Stimulated activated CD4-positive, alpha-beta T cell treated with anti-CD3 and anti-CD28 coated beads, Interleukin-15, amount 100 ng/mL, for 24 hours (primary cell): ENCODE measurements around the gene TMEM52B.

ENCODE experiments used
- DNase-seq: peaks from one replicate; pipeline ENCODE4 v3.0.0-alpha.2; 2020

Gene TMEM52B

GRCh38 chr12:10178821-10179220 lies at the start of gene TMEM52B:
TMEM52B (plus strand) TSS chr12:10179032; CDS start chr12:10179575, 543 bp downstream.
- DNase-seq, result no peak

- DNase-seq, result no peak
Observed at GRCh38 chr12:10130042-10130441, 48.8 kb upstream of the TMEM52B start, which contains the start of gene CLEC7A. CLEC7A (minus strand) TSS chr12:10130199; CDS start chr12:10130082, 117 bp downstream.

GRCh38 chr12:10131111-10131690 lies 47.6 kb upstream of the TMEM52B start:
- no peak for DNase-seq

- DNase-seq, result no peak
Observed at GRCh38 chr12:10132850-10133370, 45.9 kb upstream of the TMEM52B start.

DNA sequence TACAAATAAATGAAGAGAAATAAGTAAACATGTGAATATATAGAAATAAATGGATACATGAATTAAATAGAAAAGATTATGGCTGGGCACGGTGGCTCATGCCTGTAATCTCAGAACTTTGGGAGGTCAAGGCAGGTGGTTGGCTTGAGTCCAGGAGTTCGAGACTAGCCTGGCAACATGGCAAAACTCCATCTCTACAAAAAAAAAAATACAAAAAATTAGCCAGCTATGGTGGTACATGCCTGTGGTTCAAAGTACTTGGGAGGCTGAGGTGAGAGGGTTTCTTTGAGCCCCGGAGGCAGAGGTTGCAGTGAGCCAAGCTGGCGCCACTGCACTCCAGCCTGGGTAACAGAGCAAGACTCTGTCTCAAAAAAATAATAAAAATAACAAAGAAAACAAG lies 43.7 kb upstream of the TMEM52B start:
- DNase-seq, result no peak

DNA sequence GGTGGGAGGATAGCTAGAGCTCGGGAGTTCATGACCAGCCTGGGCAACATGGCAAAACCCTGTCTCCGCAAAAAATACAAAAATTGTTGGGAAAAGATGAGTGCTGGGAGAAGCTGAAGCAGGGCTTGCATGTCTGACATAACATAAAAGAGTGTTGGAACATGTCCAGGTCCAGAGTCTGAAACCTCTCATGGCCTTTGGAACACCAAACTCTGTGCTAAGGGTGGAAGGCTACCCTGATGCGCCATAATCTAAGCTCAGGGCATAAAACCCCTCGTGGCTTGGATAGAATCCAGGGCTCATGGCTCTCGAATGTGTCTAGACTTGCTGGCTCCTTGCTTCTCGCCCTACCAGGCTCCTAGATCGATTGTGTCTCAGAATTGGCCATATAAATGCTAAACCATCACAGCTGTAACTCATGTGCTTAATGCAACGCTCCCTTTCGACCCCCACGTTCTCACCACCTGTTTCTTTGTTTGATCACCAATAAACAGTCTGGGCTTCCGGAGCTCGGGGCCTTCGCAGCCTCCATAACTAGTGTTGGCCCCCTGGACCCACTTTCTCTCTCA lies 42.1 kb upstream of the TMEM52B start:
- DNase-seq, result no peak

GRCh38 chr12:10140001-10140400 lies 38.8 kb upstream of the TMEM52B start:
- peak; percentile 54 for DNase-seq

- no peak for DNase-seq
Observed at GRCh38 chr12:10142976-10143589, 35.7 kb upstream of the TMEM52B start.

DNA sequence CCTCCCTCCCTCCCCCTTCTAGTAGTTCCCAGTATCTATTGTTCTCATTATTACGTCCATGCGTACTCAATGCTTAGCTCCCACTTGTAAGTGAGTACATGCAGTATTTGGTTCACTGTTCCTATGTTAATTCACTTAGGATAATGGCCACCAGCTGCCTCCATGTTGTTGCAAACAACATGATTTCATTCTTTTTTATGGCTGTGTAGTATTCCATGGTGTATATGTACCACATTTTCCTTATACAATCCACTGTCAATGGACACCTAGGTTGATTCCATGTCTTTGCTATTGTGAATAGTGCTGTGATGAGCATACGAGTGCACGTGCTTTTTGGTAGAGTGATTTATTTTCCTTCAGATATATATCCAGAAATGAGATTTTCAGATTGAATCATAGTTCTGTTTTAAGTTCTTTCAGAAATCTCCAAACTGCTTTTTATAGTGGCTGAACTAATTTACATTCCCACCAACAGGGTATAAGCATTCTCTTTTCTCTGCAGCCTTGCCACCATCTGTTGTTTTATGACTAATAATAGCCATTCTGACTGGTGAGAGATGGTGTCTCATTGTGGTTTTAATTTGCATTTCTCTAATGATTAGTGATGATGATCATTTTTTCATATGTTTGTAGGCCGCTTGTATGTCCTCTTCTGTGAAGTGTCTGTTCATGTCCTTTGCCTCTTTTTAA lies 31.0 kb upstream of the TMEM52B start:
- DNase-seq, result no peak

GRCh38 chr12:10151621-10152020 lies 27.2 kb upstream of the TMEM52B start:
- DNase-seq, result no peak

DNA sequence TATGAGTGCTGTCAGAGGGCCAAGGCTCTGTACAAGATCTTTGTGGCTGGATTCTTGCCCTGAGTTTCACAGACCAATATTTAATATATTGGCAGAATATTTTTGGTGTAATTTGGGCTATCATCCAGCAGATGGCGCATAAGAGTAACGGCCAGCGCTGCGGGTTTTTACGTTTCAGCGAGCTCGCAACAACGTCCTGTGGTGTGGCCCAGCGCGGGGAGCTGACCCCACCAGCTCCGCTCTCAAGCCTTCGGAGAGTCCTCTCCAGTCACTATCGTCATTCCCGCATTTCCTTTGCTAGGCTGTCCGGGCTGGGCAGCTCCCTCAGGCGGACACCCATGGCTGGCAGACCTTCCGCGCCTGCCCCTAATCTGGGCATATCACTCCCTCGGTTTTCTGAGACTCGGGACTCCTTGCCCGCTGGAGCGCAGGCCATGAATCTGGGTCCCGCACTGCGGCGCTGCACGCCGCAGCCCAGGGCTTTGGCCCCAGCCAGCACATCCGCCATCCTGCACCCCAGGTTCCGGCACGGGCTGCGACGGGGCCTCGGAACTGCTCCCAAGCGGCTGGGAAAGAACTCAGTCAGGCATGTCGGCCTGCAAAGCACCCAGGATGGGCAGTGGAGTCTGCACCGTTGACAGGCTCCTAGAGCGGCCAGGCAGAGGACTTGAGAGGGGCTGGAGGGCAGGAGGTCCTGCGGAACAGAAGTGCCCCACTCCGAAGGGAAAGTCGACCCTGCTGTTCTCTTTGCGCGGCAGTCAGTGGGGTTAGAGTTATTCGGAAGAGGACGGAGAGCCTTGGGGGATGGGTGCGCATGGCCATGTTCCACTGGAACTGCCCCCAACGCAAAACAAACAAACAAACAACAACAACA lies 25.3 kb upstream of the TMEM52B start:
- peak; percentile 55 for DNase-seq

GRCh38 chr12:10154145-10154496 lies 24.7 kb upstream of the TMEM52B start:
- DNase-seq, result no peak

DNA sequence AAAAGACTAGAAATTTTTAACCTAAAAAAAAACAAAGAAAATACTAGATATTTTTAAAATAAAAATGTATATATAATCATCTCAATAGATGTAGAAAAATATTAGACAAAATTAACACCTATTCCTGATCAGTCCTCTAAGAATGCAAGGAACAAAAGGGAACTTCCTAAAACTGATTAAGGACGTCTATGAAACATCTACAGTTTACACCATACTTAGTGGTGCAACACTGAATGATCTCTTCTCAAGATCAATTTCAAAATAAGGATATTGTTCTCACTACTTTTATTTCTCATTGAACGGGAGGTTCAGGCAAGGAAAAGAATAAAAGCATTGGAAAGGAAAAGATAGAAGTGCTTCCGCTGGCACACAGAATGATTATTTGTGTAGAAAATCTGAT lies 22.9 kb upstream of the TMEM52B start:
- no peak for DNase-seq

DNA sequence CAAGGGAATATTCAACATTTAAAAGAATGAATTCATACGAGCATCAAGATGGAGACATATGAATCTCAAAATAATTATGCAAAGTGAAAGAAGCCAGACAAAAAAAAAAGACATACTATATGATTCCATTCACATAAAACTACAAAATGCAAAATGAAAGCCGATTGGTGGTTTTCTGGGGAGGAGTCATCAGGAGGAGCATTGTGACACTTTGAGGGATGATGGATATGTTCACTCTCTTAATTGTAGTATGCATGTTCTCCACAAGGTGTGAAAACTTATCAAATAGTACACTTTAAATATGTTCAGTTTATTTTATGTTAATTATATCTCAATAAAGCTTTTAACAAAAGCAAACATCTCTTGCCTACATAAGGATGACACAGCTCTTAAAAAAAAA lies 20.4 kb upstream of the TMEM52B start:
- DNase-seq, result no peak

- DNase-seq, result no peak
Observed at GRCh38 chr12:10159280-10159679, 19.6 kb upstream of the TMEM52B start.

- no peak for DNase-seq
Observed at GRCh38 chr12:10160617-10161385, 18.0 kb upstream of the TMEM52B start.

DNA sequence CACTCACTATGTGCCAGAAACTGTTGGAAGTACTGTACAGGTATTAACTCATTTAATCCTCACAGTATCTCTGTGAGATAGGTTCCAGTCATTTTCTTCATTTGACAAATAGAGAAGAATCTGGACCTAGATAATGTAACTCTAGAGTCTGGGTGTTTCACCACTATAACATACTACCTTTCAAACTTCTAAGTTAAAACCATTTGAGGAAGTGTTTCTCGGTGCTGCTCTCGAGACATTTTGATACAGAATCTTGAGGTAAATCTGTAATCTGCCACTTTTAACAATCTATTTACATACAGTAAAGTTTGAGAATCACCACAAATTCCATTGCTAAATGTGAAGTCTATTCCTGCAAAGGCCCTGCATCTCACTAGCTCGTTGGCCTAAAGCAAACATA lies 15.7 kb upstream of the TMEM52B start:
- DNase-seq, result no peak

DNA sequence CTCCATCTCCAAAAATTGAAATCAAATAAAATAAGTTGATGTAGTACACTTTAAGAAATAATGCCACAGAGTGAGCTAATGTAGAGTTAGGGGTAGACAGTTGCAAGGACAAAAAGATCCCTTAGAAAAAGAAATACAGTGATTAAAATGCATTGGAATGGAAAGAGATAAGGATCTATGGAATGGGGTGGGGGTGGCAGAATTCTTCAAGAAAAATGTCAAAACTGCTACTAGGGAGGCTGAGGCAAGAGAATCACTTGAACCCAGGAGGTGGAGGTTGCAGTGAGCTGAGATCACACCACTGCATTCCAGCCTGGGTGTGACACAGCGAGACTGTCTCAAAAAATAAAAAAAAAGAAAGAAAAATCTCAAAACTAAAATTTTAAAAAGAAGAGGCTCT lies 13.4 kb upstream of the TMEM52B start:
- DNase-seq, result no peak

DNA sequence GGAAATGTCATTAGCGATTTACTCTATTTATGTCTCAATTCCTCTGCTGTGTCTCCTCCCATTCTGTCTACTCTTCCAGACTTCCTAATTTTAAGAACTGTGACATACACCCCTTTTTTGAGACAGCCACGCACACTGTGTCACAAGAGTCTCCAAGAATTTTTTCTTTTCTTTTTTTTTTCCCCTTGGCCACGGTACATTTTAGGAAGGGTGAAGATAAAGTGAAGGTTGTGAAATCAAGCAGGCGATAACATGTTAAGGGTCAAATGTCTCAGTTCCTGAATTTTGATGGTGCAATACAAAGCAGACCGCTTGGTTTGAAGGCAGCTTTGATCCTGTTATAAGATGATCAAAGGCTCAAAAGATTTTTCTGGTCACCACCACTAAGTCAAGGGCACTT lies 11.2 kb upstream of the TMEM52B start:
- no peak for DNase-seq

DNA sequence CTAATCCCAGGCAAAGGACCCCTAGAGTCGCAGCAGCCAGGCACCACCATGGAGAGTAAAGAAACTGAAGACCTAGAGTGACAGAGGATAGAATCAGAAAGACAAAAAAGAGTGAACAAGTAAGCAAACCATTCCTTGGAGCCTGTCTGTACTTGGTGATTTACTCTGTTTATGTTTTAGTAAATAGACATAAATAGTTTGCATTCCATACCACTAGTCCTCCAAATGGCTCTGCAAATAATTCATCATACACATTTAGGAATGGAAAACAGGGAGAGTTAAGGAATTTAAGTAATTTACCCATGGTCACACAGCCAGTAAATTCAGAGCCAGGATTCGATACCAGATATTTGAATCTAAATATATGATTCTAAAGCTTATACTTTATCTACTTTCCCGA lies 9.7 kb upstream of the TMEM52B start:
- no peak for DNase-seq

DNA sequence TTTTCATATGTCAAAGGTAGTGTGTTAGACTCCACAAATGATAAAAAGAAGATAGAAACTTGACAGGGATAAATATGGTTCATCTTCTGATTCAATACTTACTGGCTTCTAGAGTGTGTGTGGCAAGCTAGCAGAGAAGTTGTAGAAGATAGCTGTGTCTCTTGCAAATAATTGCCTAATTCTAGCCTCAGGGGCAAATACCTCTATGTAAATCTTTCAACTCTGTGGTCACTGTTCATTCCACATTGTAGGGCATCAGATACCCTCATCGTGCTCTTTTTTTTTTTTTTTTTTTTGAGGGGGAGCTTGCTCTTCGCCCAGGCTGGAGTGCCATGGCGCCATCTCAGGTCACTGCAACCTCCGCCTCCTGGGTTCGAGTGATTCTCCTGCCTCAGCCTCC lies 8.6 kb upstream of the TMEM52B start:
- DNase-seq, result no peak
